Tibial artery (tissue), 4 donors: Measurements from ENCODE around the gene ZNF26.
A peak's percentile ranks its signal among the peaks of the same experiment; 100 is the strongest.
"Not testable (repeated sequence)": the region's sequence is repeated elsewhere in the genome, so short reads cannot be mapped to it uniquely, and the experiment has no call there.

Source experiments
- DNase-seq, 2 donors: peaks; one replicate each; pipeline ENCODE4 v3.0.0-alpha.2; 2019
- H3K27ac ChIP-seq, 2 donors: fragments of 200-600 bp; sonication (generic) in 1 of 2; 1 replicate in 1 of 2; 2 replicates in 1 of 2; pipeline ENCODE4 v1.5.1; 2018 to 2019; ENCODE audit warnings: mild to moderate bottlenecking in 1 of 2
- H3K27me3 ChIP-seq, 2 donors: fragments of 200-600 bp; sonication (generic) in 1 of 2; one replicate each; pipeline versions ENCODE4 v1.5.1 to v1.6.0; 2016 to 2019
- H3K36me3 ChIP-seq, 3 donors: fragments of 200-600 bp; sonication (generic) in 2 of 3; one replicate each; pipeline ENCODE4 v1.5.1; 2016 to 2019; ENCODE audit warnings: mild to moderate bottlenecking in 2 of 3
- H3K4me1 ChIP-seq, 4 donors: fragments of 200-600 bp; sonication (generic) in 2 of 4; 1 replicate in 3 of 4; 2 replicates in 1 of 4; pipeline ENCODE4 v1.5.1; 2016 to 2019
- H3K4me3 ChIP-seq, 2 donors: fragments of 200-600 bp; sonication (generic) in 1 of 2; 1 replicate in 1 of 2; 2 replicates in 1 of 2; pipeline ENCODE4 v1.5.1; 2018 to 2019; ENCODE audit warnings: mild to moderate bottlenecking in 2 of 2
- H3K9me3 ChIP-seq, 3 donors: fragments of 200-600 bp; sonication (generic) in 1 of 3; one replicate each; pipeline ENCODE4 v1.5.1; 2016 to 2019
- intact Hi-C: fragments of 100-400 bp; cut with DNase I; formaldehyde crosslinking; loops from one replicate; pipeline ENCODE4 v1.15.0; 2023; ENCODE audit warnings: low total_unique reads
- TF ChIP-seq, protein P1 (sequence below), 2 experiments: fragments of 200-600 bp in 1 of 2; fragments of 450-650 bp in 1 of 2; IDR thresholded peaks; one replicate each; pipeline ENCODE4 v1.5.1; 2017 to 2019; ENCODE audit warnings: antibody characterized with exemption in 2 of 2, mild to moderate bottlenecking in 1 of 2, moderate library complexity in 1 of 2

ZNF26 gene

DNA sequence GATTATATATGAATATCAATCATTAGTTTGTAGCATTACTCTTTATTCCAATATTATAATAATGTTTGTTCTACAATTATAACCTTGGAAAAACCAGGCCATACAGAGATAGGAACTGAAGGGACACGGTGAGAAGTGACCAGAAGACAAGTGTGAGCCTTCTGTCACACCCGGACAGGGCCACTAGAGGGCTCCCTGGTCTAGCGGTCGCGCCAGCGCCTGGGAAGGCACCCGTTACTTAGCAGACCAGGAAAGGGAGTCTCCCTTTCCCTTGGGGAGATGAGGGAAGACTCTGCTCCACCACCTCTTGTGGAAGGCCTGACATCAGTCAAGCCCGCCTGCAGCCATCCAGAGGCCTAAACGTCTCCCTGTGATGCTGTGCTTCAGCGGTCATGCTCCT is 22.2 kb upstream of the ZNF26 start:
- H3K4me1 ChIP-seq, H3K27me3 ChIP-seq, H3K27ac ChIP-seq, intact Hi-C loops, H3K4me3 ChIP-seq: not testable (repeated sequence)
- Histone ChIP-seq H3K36me3 (peaks cover 32 to 66% (median 41%) of the 10 kb centered on the region in 3 donors), H3K9me3 (peaks cover 0 to 53% (median 15%) of the 10 kb centered on the region in 3 donors)
- TF ChIP-seq, protein P1, sequence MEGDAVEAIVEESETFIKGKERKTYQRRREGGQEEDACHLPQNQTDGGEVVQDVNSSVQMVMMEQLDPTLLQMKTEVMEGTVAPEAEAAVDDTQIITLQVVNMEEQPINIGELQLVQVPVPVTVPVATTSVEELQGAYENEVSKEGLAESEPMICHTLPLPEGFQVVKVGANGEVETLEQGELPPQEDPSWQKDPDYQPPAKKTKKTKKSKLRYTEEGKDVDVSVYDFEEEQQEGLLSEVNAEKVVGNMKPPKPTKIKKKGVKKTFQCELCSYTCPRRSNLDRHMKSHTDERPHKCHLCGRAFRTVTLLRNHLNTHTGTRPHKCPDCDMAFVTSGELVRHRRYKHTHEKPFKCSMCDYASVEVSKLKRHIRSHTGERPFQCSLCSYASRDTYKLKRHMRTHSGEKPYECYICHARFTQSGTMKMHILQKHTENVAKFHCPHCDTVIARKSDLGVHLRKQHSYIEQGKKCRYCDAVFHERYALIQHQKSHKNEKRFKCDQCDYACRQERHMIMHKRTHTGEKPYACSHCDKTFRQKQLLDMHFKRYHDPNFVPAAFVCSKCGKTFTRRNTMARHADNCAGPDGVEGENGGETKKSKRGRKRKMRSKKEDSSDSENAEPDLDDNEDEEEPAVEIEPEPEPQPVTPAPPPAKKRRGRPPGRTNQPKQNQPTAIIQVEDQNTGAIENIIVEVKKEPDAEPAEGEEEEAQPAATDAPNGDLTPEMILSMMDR (IDR thresholded peaks at IDR 0.05) = peak in 1 of 2 experiments; percentile 26
- DNase-seq = peak in 1 of 2 donors; percentile 33

DNA sequence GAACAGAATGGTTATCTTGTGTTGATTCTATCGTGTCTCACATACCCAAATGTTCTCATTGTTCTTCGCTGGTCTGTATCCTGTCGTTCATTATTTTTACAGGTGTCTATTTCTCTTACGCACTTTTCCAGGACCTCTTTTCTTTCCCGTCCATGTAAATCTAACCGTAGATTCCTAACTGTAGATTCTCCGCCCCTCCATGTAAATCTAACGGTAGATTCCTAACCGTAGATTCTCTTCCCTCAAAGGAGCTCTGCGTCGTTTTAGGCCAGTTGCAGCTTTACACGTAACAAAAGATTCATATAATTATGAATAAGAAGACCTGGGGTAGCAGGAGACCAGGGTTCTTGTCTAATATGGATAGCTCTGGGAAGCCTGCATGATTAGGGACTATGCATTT is 20.4 kb upstream of the ZNF26 start:
- H3K4me1 ChIP-seq = no peaks in the 10 kb centered on the region
- no peak overlapping the region for H3K4me3 ChIP-seq
- TF ChIP-seq, protein P1 (IDR thresholded peaks at IDR 0.05) = no peak
- peaks cover 0 to 63% (median 20%) of the 10 kb centered on the region in 3 donors for H3K9me3 ChIP-seq
- no peak overlapping the region for H3K27ac ChIP-seq
- H3K27me3 ChIP-seq = no peaks in the 10 kb centered on the region
- DNase-seq = no peak
- intact Hi-C loops = no loop called here
- H3K36me3 ChIP-seq = peaks cover 32 to 66% (median 41%) of the 10 kb centered on the region in 3 donors

DNA sequence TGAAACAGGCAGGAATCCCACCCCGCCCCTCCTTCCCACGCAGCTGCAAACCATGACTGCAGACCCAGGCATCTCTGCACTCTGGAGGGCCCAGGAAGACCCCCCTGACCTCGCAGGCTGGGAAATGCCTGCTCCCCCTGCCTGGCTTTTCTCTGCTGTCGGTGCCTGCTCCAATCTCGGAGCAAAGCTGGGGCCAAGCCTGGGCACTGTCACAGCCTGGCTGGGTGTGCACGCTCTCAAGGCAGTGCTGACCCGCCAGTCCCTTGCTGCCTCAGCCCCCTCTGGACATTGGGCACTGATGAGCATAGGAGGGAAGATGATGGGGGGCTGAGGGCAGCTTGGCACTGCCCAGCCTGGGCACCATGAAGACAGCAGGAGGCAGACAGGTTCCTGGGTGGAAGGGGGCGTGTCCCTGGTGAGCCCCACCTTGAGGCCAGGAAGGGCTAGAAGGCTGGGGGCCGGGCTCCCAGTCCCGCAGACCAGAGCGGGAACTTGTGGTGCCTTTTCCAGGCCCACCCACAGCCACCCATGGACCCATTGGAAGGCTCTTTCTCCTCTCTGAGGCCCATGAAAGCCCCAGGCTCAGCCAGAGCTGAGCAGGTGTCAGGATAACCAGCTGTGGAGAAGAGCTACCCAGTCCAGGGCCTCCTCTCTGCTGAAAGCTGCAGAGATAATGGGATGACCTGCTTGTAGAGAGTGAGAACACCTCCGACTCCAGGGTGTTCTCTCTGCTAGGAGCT is 19.3 kb upstream of the ZNF26 start:
- intact Hi-C loops = no loop called here
- H3K36me3 ChIP-seq = peaks cover 30 to 64% (median 38%) of the 10 kb centered on the region in 3 donors
- DNase-seq = no peak
- no peaks in the 10 kb centered on the region for H3K27me3 ChIP-seq
- no peaks in the 10 kb centered on the region for H3K4me1 ChIP-seq
- H3K27ac ChIP-seq = no peak overlapping the region
- peaks cover 0 to 57% (median 29%) of the 10 kb centered on the region in 3 donors for H3K9me3 ChIP-seq
- TF ChIP-seq, protein P1 (IDR thresholded peaks at IDR 0.05) = no peak
- H3K4me3 ChIP-seq = no peak overlapping the region

DNA sequence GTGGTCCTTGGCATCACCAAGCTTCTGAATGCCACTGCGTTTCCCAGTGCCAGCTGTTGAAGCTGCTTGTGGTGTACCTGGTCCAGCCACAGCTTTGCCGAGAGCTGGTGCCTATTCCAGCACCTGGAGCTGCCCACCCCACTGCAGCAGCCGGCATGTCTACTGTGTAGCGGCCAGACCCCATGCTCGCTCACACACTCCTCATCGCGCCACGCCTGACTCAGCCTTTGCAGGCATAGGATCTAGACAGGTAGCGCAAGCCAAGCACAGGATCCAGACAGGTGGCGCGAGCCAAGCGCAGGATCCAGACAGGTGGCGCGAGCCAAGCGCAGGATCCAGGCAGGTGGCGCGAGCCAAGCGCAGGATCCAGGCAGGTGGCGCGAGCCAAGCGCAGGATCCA is 18.4 kb upstream of the ZNF26 start:
- intact Hi-C loops = no loop called here
- no peak overlapping the region for H3K27ac ChIP-seq
- peaks cover 0 to 64% (median 35%) of the 10 kb centered on the region in 3 donors for H3K9me3 ChIP-seq

DNA sequence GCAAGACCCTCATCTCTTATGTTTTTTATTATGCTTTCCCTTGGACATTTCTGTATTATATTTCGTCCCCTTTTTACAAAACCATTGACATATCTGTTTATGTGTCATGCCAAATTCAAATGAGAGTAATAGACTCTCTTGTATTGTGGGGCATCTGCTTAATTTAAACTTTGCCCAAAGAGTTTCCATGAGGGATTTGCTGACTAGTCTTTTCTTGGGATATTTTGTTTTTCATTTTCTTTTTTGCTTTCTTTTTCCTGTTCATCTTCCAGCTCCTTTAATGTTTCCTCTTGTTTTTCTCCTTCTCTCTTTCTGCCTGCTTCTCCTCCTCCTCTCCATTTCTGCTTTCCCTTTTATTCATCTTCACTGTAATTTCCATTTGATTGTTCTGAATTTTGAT is 13.8 kb upstream of the ZNF26 start:
- DNase-seq = no peak
- H3K27ac ChIP-seq = no peak overlapping the region
- H3K4me1 ChIP-seq = no peaks in the 10 kb centered on the region
- H3K4me3 ChIP-seq = no peak overlapping the region
- H3K36me3 ChIP-seq = peaks cover 7 to 15% (median 14%) of the 10 kb centered on the region in 3 donors
- intact Hi-C loops = no loop called here
- TF ChIP-seq, protein P1 (IDR thresholded peaks at IDR 0.05) = no peak
- H3K27me3 ChIP-seq = no peaks in the 10 kb centered on the region
- H3K9me3 ChIP-seq = peaks cover 0 to 60% (median 39%) of the 10 kb centered on the region in 3 donors

More for the DNA sequence above, 18.4 kb upstream of the ZNF26 start:
- DNase-seq = no peak
- Histone ChIP-seq H3K36me3 (peaks cover 22 to 56% (median 29%) of the 10 kb centered on the region in 3 donors), H3K4me3 (no peak overlapping the region), H3K27me3 (no peaks in the 10 kb centered on the region), H3K4me1 (no peaks in the 10 kb centered on the region)
- TF ChIP-seq, protein P1 (IDR thresholded peaks at IDR 0.05) = no peak

DNA sequence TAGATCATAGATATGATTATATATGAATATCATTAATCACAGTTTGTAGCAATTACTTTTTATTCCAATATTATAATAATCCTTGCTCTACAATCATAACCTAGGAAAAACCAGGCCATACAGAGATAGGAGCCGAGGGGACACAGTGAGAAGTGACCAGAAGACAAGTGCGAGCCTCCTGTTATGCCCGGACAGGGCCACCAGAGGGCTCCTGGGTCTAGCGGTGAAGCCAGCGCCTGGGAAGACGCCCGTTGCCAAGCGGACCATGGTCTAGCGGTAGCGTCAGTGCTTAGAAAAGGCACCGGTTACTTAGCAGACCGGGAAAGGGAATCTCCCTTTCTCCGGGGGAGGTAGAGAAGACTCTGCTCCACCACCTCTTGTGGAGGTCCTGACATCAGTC is 9.3 kb upstream of the ZNF26 start:
- intact Hi-C loops, H3K4me3 ChIP-seq, DNase-seq, H3K27ac ChIP-seq, H3K4me1 ChIP-seq, H3K27me3 ChIP-seq, H3K36me3 ChIP-seq: not testable (repeated sequence)
- peaks cover 0 to 33% (median 23%) of the 10 kb centered on the region in 3 donors for H3K9me3 ChIP-seq
